ENCODE data around the gene SSH2.

Gene SSH2

DNA sequence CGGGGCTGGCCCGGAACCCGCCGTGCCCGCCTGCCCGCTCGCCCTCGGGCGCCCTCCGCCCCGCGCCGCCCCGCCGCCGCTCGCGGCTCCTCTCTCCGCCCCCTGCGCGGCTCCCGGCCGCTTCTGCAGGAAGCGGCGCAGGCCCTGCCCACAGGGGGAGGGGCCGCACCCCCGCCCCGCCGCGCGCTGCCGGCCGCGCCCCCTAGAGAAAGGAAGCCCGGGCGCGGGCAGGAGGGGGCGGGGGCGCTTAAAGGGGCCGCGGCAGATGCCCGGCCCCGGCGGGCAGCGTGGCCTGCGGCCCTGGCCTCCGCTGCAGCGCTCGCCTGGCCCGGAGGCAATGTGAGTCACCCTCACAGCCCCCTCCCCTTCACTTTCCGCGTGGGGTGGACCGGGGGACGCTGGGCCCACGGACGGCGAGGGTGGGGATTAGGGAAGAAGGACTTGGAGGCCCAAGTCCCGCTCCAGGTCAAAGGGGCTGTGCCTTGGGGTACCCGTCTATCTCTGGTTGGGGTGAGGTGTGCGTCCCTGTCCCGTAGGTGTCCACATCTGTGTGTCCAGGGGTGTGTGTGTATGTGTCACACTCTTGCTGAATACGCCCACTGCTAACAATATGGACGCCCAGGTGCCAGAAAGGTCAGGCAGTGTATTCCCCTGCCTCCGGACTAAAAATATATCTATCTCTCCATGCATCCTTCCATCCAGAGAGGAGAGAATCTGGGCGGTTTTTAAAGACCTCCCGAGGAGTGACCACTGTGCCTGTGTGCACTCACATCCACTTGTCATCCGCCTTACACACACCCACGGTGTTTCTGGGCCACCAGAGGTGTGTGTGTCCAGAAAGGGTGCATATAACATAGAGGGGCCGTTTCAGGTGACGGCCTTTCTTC is 340.3 kb downstream of the SSH2 start, which contains the start of gene GIT1:
Gene GIT1, minus strand, starts transcription at position 125 of the 887 bp plus-strand sequence. CDS start 270 bp downstream, outside the sequence.
- peak; percentile 93 for DNase-seq (ENCODE audit: low spot score)

DNA sequence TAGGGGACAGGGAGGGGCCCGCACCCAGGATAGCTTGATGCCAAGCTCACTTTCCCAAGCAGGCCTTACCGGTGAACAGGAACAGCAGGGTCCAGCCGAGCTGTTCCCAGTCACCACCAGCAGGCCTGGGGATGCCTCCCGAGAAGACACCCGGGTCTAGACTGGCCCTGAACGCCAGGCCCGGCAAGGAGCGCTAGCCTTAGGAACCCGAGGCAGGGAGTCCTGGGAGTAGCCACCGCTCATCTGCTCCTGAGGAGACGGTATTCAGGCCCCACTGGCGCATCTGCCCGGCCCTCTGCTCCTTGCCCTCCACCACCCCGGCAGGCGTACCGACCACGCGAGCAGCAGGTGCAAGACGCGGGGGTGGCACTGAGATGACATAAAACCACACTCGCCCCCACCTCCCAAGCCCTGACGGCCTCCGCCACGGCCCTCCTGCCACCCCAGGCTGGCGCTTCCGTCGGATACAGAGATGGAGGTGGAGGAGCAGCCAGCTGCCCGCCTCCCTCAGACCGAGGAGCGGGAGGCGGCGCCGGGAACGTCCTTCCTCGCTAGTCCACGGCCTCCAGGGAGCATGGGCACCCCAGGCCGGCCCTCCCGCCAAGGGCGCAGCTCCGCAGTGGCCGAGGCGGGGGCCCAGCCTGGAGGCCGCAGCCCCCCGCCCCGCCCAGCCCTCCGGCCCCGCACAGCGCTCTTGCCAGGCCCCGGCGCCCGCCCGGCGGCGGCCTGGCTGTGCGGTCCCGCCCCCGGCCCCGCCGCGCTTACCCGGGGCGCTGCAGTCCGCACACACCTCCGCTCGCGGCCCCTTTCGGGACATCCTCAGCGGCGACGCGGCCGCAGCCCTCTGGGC is 341.2 kb downstream of the SSH2 start:
- DNase-seq (ENCODE audit: low spot score), result peak; percentile 42

DNA sequence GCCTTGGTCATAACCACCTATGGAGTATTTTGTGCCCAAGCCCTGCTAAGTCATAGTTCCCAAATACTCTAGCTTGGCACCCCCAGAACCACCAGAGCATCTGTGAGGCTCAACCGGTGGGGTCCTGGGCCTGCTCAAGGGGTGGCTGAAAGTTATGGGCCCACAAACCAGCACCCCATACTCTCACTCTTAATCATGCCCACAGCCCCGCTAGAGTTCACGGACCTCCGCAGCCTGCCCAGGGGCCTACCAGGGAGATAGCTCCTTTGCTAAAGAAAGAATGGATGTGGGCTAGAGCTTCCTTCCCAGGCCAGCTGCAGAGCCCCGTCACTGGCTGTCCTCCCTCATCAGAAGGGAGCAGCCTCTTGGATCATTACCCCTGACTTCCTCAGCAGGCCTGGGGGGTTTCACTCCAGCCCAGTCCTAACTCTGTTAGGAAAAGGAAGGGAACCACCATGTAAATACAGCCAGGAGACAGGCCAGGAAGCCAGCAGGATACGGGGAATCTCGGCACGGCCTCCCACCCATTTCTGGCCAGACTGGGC is 341.9 kb downstream of the SSH2 start:
- no peak for DNase-seq (ENCODE audit: low spot score)

DNA sequence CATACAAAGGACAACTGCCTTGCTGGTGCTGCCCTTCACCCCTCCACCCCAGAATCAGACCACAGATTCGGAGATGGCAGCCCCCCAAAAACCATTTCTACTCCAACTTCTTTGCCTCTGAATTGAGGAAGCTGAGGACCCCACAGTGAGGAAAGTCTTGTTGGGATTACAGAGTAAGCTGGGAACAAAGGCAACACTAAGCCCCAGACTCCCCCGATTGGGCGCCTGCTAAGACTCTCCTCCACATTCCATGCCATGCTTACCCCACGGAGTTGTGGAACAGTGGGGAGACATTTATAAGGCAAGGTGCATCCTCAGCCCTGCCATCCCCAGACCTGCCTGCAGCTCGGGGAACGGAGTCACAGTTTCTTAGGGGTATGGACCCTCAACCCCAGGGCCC is 342.4 kb downstream of the SSH2 start:
- no peak for DNase-seq (ENCODE audit: low spot score)

DNA sequence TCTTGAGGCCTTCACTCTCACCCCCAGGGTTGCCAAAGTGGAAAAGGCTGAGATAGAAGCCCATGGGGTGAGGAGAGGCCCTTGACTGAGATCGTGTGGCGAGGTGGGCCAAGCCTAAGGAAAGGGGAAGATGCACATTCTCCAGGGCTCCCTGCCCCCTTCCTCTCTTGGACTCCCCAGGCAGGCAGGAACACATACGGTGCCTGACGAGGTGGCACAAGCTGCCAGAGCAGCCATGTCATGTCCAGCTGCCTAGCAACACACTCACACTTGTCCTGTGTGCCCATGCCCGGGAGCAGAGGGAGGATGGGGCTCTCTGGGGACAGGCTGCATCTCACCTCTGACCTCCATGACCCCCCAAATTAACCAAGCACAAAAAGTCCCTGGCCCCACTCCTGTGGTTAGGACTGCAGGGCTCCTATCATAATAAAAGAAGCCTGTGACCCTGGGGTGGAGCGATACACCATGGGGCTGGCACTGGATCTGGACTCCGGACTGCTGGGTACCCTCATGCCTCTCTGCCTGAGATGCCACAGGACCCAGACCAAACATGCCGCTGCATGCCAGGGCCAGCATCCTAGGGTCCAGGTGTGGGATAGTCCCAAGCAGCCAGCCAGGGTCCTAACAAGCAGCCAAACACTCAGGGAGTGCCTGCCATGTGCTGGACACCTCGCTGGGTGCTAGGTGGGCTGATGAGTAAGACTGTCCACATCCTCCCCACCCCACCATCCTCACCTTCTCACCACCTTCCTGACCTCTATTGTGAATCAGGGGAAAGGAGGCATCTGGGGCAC is 343.2 kb downstream of the SSH2 start:
- no peak for DNase-seq (ENCODE audit: low spot score)

DNA sequence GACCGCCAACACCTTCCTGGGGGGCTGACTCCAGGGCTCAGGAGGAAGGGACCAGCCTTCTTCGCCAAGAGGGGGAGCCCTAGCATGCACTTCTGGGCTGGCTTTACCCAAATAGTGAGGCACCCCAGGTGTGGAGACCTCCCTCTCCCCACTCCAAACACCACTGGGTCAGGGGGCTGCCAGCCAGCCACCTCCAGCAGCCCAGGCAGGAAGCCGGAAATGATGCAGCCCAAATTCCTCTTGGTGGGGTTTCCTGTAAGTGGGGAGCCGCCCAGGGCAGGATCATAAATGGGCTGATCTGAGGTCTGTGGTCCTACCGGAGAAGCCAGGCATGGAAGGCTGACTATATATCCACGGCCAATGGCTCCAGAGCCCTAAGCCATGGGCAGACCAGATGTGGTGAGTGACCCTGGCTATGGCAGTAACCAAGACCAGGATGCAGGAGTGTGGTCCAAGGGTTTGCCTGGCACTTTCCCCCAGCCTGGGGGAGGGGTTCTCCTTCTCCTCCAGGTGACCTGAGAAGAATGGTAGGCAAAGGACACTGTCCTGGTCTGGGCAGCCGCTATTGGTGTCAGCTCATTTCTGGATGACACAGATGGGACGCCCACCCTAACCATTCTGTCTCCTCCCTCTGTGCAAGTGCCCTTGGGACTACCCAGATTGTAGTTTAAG is 344.8 kb downstream of the SSH2 start:
- no peak for DNase-seq (ENCODE audit: low spot score)

DNA sequence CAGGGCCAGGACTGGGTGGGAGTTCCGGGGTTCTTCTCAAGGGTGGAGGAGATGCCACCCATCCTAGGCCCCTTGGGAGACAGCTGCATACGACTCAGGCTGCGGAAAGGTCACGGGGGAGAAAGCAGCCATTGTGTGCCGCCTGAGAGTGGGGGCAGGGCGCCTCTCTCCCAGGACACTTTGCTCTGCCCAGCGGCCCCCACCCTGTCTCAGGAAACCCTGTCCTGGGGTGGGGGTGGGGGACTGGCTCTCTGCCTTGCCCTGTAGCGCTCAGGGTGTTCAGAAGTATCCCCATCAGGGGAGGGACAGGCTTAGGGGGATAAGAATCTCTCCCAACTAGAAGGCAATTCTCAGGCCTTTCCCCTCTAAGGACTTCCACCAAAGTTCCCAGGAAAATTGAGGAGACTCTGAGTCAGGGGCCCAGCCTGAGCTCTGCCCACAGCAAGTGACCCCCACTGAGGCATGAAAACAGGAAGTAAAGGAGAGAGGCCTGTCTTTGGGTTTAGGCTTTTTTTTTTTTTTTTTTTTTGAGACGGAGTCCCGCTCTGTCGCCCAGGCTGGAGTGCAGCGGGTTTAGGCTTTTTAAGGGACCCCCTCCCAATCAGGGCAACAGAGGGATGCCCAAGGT is 345.5 kb downstream of the SSH2 start:
- no peak for DNase-seq (ENCODE audit: low spot score)

DNA sequence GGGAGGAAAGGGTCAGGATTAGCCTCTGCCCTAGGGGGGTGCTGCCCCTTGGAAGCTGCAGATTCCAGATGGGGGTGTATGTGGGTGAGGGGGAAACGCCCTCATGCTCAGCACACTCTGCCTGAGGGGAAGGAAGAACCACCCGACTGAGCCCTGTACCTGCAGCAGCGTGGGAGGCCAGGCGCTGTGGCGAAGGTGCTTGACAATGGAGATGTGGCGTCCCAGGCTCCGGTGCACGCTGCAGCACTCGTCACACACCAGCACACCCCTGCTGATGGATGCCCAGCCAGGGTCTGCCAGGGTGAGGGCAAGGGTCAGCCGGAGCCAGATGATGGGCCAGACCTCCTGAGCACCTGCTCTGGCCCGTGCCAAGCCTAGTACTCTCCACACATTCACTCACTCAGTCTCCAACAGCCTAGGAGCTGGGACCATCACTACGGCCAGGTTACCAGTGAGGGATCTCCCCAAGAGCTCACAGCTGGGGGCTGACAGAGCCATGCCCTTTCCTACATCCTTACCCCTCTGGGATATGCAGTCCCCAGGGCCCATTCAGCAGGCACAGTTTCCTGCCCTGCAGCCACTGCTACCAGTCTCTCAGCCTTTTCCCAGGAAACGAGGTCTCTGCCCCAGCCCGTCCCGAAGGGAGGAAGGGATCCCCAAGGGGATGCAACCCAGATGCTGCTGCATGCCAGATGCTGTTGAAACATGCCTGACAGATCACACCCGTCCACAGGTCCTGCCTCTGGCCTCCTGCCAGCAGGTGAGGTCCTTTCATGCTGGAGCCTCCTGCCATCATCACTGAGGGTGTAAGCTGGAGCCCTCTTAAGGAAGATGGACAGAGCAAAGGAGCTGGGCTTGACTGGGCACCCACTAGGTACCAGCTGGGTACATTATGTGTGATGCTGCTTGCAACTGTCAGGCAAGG is 346.4 kb downstream of the SSH2 start:
- DNase-seq (ENCODE audit: low spot score), result no peak

DNA sequence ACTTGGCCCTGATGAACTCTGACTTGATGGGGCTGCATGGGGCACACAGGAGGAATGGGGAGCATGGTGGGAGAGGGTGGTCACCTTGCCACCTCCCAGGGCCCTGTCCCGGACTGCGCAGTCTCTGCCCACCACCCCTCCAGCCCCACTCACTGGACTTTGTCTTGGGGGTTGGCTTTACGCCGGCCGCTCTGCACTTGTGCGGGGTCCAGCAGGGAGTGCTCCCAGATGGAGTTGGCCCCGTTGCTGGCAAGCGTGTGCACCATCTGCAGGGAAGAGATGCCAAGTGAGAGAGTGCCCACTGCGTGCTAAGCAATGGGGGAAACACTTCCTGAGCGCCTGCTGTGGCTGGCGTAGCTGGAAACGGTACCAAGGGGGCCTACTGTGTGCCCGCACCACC is 347.3 kb downstream of the SSH2 start:
- no peak for DNase-seq (ENCODE audit: low spot score)

DNA sequence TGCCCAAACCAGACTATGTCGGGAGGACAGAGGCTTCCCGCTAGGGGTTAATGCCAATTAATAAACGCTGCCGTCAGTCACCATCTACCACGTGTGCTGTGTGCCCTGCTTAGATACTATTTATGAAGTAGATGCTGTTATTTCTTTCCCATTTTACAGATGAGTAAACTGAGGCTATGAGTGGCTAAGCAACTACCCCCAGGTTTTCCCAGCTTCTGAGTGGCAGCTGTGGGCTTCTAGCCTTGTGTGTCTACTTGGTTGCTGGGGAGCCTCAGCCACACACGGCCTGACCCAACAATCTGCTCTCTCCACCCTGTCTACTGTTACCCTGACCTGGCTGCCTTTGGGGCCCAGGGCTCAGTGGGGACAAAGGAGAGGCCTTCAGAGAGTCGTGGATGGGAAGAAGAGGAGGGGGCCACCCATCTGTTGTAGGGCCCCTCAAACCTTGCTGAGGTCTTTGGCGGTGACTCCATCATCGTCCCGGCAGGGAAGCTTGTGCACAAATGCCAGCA is 347.7 kb downstream of the SSH2 start:
- no peak for DNase-seq (ENCODE audit: low spot score)

DNA sequence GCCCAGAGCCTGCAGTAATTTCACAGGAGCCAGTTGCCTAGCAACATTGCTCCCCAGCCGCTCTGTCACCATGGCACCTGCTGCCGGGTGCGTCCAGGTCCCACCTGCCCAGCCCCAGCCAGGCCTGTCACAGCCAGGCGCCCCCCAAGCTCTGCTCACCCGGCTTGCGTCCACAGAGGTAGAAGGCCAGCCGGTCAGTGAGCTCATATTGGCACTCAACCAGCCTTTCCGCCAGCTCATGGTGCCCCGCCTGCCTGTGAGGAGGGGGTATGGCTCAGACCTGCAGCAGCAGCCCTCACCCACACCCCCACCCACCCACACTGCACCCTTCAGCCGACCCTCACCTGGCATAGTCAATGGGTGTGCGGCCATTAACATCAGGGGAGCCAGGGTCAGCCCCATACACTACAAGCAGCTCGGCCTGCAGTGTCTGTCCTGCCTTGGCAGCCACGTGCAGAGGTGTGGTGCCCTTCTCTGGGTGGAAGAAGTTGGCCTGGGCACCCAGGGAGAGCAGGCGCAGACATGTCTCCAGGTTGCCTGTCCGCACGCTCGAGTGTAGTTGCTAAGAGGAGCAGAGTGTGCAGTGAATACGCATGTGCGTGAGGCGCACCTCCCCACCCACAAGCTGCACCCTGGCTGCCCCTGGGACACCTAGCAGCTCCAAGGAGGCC is 348.3 kb downstream of the SSH2 start:
- no peak for DNase-seq (ENCODE audit: low spot score)

DNA sequence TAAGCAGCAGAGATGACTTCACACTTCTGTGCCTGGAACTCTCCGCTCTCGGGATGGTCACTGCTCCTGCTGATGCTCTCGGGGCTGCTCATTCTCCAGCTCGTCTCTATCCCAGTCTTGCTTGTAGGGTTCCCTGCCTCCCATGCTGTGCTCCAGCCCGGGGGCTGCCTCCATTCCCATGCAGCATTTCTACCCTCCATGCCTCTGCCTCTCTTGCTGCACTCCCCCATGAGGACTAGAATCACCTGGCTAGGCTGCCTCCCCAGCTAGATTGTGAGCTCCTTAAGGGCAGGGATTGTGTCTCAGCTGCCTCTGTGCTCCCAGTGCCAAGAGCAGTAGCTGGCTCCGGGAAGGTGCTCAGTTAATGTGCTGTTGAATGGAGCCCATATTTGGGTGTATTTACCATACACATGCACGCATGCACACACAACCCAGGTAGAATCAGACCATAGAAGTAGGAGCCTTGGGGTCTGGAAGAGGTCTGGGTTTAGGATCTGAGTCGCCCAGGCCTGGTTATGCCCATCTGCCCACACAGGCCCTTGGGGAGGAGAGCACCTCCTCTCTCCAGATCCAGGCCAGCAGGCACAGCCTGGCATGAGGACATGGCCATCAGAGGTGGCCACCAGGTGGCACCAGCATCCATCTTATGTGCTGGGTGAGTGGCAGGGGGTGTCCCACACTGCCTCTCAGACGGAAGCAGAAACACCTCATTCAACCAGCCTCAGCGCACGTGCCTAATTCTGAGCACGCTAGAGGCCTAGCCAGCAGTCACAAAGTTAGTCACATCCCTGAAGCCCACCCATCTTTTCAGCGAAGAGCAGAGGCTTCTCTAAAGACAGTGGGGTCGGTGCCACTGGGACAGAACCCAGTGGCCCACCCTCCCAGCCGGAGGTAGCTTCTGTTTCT is 349.9 kb downstream of the SSH2 start:
- peak; percentile 90 for DNase-seq (ENCODE audit: low spot score)

DNA sequence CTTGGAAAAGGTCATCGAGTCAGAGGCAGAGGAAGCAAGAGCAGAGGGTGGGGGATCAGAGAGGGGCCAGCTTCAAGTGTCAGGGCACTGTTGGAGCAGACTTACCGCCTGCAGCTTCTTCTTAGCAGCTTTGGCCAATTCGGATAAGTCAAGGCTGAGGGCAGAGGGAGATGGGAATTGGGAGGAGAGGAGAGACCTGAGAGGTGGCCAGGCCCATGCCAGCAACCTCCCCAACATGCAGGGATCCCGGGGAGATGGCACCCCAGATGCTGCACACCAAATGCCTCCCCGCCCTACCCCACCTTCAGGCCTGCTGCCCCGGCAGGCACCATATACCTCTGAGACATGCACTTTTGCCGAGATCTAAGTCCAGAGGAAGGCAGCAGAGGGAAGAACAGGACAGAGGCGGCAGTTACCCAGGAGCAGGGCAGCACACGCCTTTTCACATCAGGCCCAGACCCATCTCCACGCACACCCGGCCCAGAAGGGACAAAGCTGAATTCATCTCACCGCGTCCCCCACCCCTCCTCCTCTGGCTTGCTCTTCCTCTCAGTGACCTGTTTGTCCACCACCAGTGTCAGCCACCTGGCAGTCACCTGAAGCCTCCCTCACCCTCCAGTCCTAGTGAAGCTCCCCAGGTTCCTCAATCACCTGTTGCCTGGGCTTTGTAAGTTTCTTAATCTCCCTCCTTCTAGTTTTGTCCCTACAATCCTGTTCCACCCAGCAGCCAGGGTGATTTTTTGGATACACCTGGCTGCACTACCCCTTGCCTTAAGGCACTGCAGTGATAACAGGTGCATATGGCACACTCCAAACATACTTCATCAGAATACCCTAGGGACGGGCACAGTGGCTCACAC is 351.2 kb downstream of the SSH2 start:
- DNase-seq (ENCODE audit: low spot score), result no peak

DNA sequence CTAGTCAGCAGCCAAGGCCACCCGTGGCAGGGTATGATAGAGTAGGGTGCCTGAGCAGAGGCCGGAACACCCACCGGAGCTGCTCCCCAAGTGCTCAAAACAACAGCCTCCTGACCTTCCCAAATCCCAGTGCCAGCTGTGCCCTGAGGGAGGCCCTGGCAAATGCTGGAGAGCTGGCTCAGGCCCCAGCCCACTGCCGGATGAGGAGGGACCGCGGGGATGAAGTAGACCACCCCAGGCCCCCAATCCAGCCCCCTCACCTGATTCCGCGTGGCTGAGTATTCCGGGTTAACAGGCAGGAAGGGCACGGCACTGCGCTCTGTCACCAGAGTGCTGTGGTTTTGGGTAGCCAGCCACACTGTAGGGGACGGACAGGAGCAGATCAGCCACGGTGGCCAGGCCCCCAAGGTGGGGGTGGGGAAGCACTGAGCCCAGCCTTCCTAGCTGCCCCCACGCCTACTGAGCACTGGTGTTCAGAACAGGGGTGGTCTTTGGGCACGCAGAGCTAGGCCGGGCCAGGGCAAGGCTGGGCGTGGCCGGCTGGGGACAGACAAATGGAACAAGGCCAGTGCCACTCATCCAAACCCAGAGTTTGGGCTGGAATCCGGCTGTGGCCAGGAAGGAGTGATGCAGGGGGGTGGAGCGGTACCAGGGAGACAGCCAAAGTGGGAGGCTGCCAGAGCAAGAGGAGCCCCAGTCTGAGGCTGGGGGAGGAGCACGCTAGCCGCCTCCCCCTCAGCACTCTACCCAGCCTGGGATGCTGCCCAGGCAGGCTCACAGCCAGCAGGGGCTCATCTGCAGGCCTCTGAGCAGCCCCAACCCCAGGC is 352.4 kb downstream of the SSH2 start:
- DNase-seq (ENCODE audit: low spot score), result no peak

DNA sequence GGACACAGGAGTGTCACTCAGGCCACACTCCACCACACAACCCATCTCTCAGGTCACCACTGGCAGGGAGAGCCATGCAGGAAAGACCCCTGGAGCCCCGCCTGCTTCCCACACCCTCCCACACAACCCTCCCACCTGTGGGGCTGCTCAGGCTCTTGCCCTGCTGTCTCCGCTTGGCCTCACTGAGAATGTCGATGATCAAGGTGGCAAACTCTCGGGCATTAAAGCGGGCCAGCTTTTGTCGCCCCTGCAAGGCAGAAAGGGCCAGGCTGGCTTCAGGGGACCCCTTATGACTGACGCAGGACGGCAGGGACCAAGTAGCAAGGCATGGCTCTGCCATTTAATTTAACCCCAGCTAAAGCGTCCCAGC is 353.0 kb downstream of the SSH2 start:
- no peak for DNase-seq (ENCODE audit: low spot score)

All from germinal center (tissue), 1 donor.